CD4-positive, alpha-beta T cell treated with Interleukin-4 for 4 hours (primary cell): Measurements from ENCODE around the gene KIF2A.

Source experiments
- DNase-seq: peaks from one replicate; pipeline ENCODE4 v3.0.0-alpha.2; 2020

KIF2A gene

GRCh38 chr5:62296998-62297397 lies 9.0 kb upstream of the KIF2A start:
- no peak for DNase-seq

GRCh38 chr5:62298118-62298517 lies 7.9 kb upstream of the KIF2A start:
- no peak for DNase-seq

- no peak for DNase-seq
Measured at GRCh38 chr5:62299101-62299500, 6.9 kb upstream of the KIF2A start.

- DNase-seq = peak; percentile 57
Measured at GRCh38 chr5:62299600-62299999, 6.4 kb upstream of the KIF2A start.

GRCh38 chr5:62305358-62305714 lies 670 bp upstream of the KIF2A start:
- no peak for DNase-seq

- DNase-seq = no peak
Measured at GRCh38 chr5:62306323-62306895, 403 bp downstream of the KIF2A start.

GRCh38 chr5:62306896-62307689 lies 1.1 kb downstream of the KIF2A start:
- peak; percentile 63 for DNase-seq

GRCh38 chr5:62308439-62308838 lies 2.4 kb downstream of the KIF2A start:
- DNase-seq = no peak

- DNase-seq = no peak
Measured at GRCh38 chr5:62309107-62309506, 3.1 kb downstream of the KIF2A start.

- no peak for DNase-seq
Measured at GRCh38 chr5:62310426-62311143, 4.6 kb downstream of the KIF2A start.

- DNase-seq = no peak
Measured at GRCh38 chr5:62312036-62312435, 6.0 kb downstream of the KIF2A start.

GRCh38 chr5:62312674-62313073 lies 6.7 kb downstream of the KIF2A start:
- no peak for DNase-seq

- no peak for DNase-seq
Measured at GRCh38 chr5:62314213-62314830, 8.3 kb downstream of the KIF2A start.

GRCh38 chr5:62315376-62316175 lies 9.6 kb downstream of the KIF2A start:
- DNase-seq = no peak

GRCh38 chr5:62316176-62316502 lies 10.1 kb downstream of the KIF2A start:
- DNase-seq = no peak

GRCh38 chr5:62317810-62318209 lies 11.8 kb downstream of the KIF2A start:
- DNase-seq = no peak

GRCh38 chr5:62322484-62322883 lies 16.5 kb downstream of the KIF2A start:
- no peak for DNase-seq

GRCh38 chr5:62326302-62326701 lies 20.3 kb downstream of the KIF2A start:
- no peak for DNase-seq

GRCh38 chr5:62326702-62327101 lies 20.7 kb downstream of the KIF2A start:
- DNase-seq = no peak

GRCh38 chr5:62327138-62328053 lies 21.4 kb downstream of the KIF2A start:
- no peak for DNase-seq

GRCh38 chr5:62328772-62329491 lies 22.9 kb downstream of the KIF2A start:
- DNase-seq = no peak
